ENCODE results near the gene JAKMIP1. TPM values are rescaled to one million over a fixed set of nuclear protein-coding genes. Genes with fewer than 3 reads are reported as not detected.

The JAKMIP1 gene
- total RNA-seq, 4 donors from 2014 or later, result 0.39 to 4.5 (median 1.9) TPM; not detected in 1

- TF ChIP-seq POLR2A (IDR thresholded peaks at IDR 0.05), result no peak
- TF ChIP-seq CTCF (IDR thresholded peaks at IDR 0.05), result no peak
- no peak for TF ChIP-seq POLR2AphosphoS5 (IDR thresholded peaks at IDR 0.05)
- no peak for TF ChIP-seq EP300 (IDR thresholded peaks at IDR 0.05)
- Histone ChIP-seq H3K27ac (no peak overlapping the region), H3K4me3 (no peak overlapping the region), H3K4me1 (no peaks in the 10 kb centered on the region), H3K9me3 (peaks cover 0 to 1% (median 0%) of the 10 kb centered on the region in 3 donors), H3K27me3 (peaks cover 33% of the 10 kb centered on the region), H3K36me3 (no peaks in the 10 kb centered on the region)
- ATAC-seq, result no peak
- 33 to 100% methylated on average over 1 to 2 of the region's 4 CpGs for WGBS, 2 donors (ENCODE audit: low coverage in 1 of 2)
Observed at GRCh38 chr4:6207602-6208001, 7.3 kb upstream of the JAKMIP1 start.

DNA sequence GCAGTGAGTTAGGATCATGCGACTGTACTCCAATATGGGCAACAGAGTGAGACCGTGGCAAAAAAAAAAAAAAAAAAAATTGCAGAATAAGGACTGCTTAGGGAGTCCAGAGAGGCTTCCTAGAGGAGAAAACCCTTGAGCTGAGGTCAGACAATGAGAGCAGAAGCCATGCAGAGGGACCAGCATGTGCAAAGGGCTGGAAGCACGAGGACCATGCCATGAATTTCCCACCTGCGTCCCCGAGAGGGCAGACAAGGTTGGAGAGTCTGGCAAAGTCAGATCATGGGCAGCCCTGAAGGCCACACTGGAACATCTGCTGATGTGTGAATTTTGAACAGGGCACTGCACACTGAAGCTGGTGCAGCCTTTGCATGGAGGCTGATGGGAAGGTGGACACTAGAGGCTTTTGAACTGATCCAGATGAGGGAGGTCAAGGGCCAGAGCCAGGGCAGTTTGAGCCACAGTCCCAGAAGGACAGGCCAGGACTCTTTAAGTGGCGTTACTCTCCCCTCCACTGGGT is 6.5 kb upstream of the JAKMIP1 start:
- H3K36me3 ChIP-seq, result no peaks in the 10 kb centered on the region
- H3K4me1 ChIP-seq, result no peaks in the 10 kb centered on the region
- peaks cover 33% of the 10 kb centered on the region for H3K27me3 ChIP-seq
- H3K9me3 ChIP-seq, result peaks cover 0 to 2% (median 0%) of the 10 kb centered on the region in 3 donors
- no peak for ATAC-seq
- 77 to 80% methylated on average over 1 to 5 of the region's 6 CpGs for WGBS, 2 donors (ENCODE audit: low coverage in 1 of 2)
- H3K4me3 ChIP-seq, result no peak overlapping the region
- H3K27ac ChIP-seq, result no peak overlapping the region
- TF ChIP-seq CTCF (IDR thresholded peaks at IDR 0.05), result no peak
- no peak for TF ChIP-seq EP300 (IDR thresholded peaks at IDR 0.05)
- no peak for TF ChIP-seq POLR2A (IDR thresholded peaks at IDR 0.05)
- TF ChIP-seq POLR2AphosphoS5 (IDR thresholded peaks at IDR 0.05), result no peak

GRCh38 chr4:6205973-6206372 is 5.6 kb upstream of the JAKMIP1 start:
- Histone ChIP-seq H3K36me3 (no peaks in the 10 kb centered on the region), H3K4me1 (no peaks in the 10 kb centered on the region), H3K4me3 (no peak overlapping the region), H3K9me3 (peaks cover 0 to 10% (median 0%) of the 10 kb centered on the region in 3 donors), H3K27ac (no peak overlapping the region), H3K27me3 (peaks cover 41% of the 10 kb centered on the region)
- ATAC-seq, result no peak
- 47 to 83% methylated on average over 2 to 3 of the region's 4 CpGs for WGBS, 2 donors (ENCODE audit: low coverage in 1 of 2)
- no peak for TF ChIP-seq EP300 (IDR thresholded peaks at IDR 0.05)
- no peak for TF ChIP-seq POLR2A (IDR thresholded peaks at IDR 0.05)
- TF ChIP-seq POLR2AphosphoS5 (IDR thresholded peaks at IDR 0.05), result no peak
- no peak for TF ChIP-seq CTCF (IDR thresholded peaks at IDR 0.05)

DNA sequence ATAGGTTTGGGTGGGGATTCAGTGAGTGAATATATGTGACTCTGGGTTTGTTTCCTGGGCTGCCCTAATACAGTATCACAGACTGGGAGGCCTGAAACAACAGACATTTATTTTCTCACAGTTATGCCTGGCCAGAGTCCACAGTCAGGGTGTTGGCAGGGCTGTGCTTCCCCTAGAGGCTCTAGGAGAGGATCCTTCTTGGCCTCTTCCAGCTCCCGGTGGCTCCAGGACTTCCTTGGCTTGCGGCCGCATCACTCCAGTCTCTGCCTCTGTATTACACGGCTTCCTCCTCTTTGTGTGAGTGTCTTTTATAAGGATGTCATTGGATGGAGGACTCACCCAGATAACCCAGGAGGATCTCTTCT is 5.2 kb upstream of the JAKMIP1 start:
- H3K27me3 ChIP-seq, result peaks cover 46% of the 10 kb centered on the region
- peaks cover 0 to 15% (median 0%) of the 10 kb centered on the region in 3 donors for H3K9me3 ChIP-seq
- H3K36me3 ChIP-seq, result no peaks in the 10 kb centered on the region
- no peak overlapping the region for H3K27ac ChIP-seq
- 58 to 60% methylated on average over 1 to 2 of the region's 4 CpGs for WGBS, 2 donors (ENCODE audit: low coverage in 1 of 2)
- no peak for ATAC-seq
- H3K4me3 ChIP-seq, result no peak overlapping the region
- TF ChIP-seq POLR2AphosphoS5 (IDR thresholded peaks at IDR 0.05) (no peak), CTCF (IDR thresholded peaks at IDR 0.05) (no peak), EP300 (IDR thresholded peaks at IDR 0.05) (no peak), POLR2A (IDR thresholded peaks at IDR 0.05) (no peak)
- peaks cover 0 to 3% (median 0%) of the 10 kb centered on the region in 3 donors for H3K4me1 ChIP-seq

DNA sequence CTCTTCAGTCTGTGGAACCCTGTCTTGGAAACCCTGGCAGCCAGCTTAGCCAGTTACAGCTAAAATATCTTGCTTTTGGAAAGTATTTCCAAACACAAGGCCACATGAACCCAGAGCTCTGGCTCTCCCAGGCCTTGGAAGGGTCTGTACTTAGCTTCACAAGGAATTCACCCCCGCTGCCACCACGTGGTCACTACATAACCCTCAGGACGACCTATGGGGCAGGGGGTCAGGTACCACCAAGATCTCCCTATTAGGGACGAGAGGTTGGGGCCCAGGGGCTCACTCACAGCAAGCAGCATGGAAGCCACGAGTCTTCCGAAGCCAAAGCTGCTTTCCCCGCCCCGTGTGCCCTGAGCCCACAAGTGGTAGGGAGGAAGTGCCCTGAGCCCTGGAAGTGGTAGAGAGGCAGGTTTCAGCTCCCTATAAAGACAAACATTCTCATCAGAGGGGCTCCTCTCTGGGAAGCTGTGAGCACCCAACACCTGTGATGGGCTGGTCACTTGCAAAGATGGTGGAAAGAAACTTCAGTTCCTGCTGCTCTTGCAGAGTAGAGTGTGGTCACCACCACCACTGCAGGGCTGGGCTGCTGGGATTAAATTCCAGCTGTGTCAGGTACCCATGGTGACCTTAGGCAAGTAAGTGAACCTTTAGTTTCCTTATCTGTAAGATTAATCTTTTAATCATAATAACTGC is 4.7 kb upstream of the JAKMIP1 start:
- H3K4me1 ChIP-seq, result peaks cover 0 to 9% (median 2%) of the 10 kb centered on the region in 3 donors
- H3K36me3 ChIP-seq, result no peaks in the 10 kb centered on the region
- TF ChIP-seq CTCF (IDR thresholded peaks at IDR 0.05), result no peak
- TF ChIP-seq EP300 (IDR thresholded peaks at IDR 0.05), result no peak
- TF ChIP-seq POLR2A (IDR thresholded peaks at IDR 0.05), result no peak
- no peak for TF ChIP-seq POLR2AphosphoS5 (IDR thresholded peaks at IDR 0.05)
- peaks cover 49% of the 10 kb centered on the region for H3K27me3 ChIP-seq
- no peak overlapping the region for H3K4me3 ChIP-seq
- WGBS, 2 donors (ENCODE audit: low coverage in 1 of 2), result 63 to 73% methylated on average over 5 of the region's 8 CpGs
- no peak overlapping the region for H3K27ac ChIP-seq
- no peak for ATAC-seq
- peaks cover 0 to 16% (median 0%) of the 10 kb centered on the region in 3 donors for H3K9me3 ChIP-seq
